ENCODE measurements around the gene SAMD9.

Gene SAMD9

GRCh38 chr7:93117852-93118530, at the start of gene SAMD9:
TSS of gene SAMD9 (minus strand) at chr7:93117979. CDS start at chr7:93106097, 11,882 bp downstream.
- no CpG with 5 or more reads among the region's 4 CpGs for WGBS (ENCODE audit: insufficient coverage, insufficient read length)
- no peak within 1 kb of the TSS for H3K27ac ChIP-seq (ENCODE audit: low read length)
- no peak within 1 kb of the TSS for H3K4me3 ChIP-seq (ENCODE audit: low read length)
- H3K27me3 ChIP-seq (ENCODE audit: control insufficient read depth, insufficient read depth, low read length): no peaks in the 10 kb centered on the region
- no peaks in the 10 kb centered on the region for H3K9me3 ChIP-seq (ENCODE audit: control insufficient read depth, insufficient read depth, low read length)
- H3K36me3 ChIP-seq (ENCODE audit: control insufficient read depth, insufficient read depth, low read length): no peaks in the 10 kb centered on the region
- no peak for DNase-seq (ENCODE audit: low read depth, low spot score)
- H3K4me1 ChIP-seq (ENCODE audit: control insufficient read depth, insufficient read depth, low read length): no peaks in the 10 kb centered on the region

- no peak overlapping the region for H3K4me3 ChIP-seq (ENCODE audit: low read length)
- no peak for DNase-seq (ENCODE audit: low read depth, low spot score)
- no CpG with 5 or more reads among the region's 1 CpG for WGBS (ENCODE audit: insufficient coverage, insufficient read length)
- H3K36me3 ChIP-seq (ENCODE audit: control insufficient read depth, insufficient read depth, low read length): no peaks in the 10 kb centered on the region
- H3K27ac ChIP-seq (ENCODE audit: low read length): no peak overlapping the region
- no peaks in the 10 kb centered on the region for H3K27me3 ChIP-seq (ENCODE audit: control insufficient read depth, insufficient read depth, low read length)
- H3K9me3 ChIP-seq (ENCODE audit: control insufficient read depth, insufficient read depth, low read length): no peaks in the 10 kb centered on the region
- no peaks in the 10 kb centered on the region for H3K4me1 ChIP-seq (ENCODE audit: control insufficient read depth, insufficient read depth, low read length)
Measured at GRCh38 chr7:93165447-93165846, 47.7 kb upstream of the SAMD9 start.

GRCh38 chr7:93164766-93165165, 47.0 kb upstream of the SAMD9 start:
- Histone ChIP-seq H3K36me3 (ENCODE audit: control insufficient read depth, insufficient read depth, low read length) (no peaks in the 10 kb centered on the region), H3K9me3 (ENCODE audit: control insufficient read depth, insufficient read depth, low read length) (no peaks in the 10 kb centered on the region), H3K4me3 (ENCODE audit: low read length) (no peak overlapping the region), H3K27ac (ENCODE audit: low read length) (no peak overlapping the region), H3K4me1 (ENCODE audit: control insufficient read depth, insufficient read depth, low read length) (no peaks in the 10 kb centered on the region), H3K27me3 (ENCODE audit: control insufficient read depth, insufficient read depth, low read length) (no peaks in the 10 kb centered on the region)
- WGBS (ENCODE audit: insufficient coverage, insufficient read length): no CpG with 5 or more reads among the region's 2 CpGs
- no peak for DNase-seq (ENCODE audit: low read depth, low spot score)

- no peaks in the 10 kb centered on the region for H3K9me3 ChIP-seq (ENCODE audit: control insufficient read depth, insufficient read depth, low read length)
- H3K27me3 ChIP-seq (ENCODE audit: control insufficient read depth, insufficient read depth, low read length): no peaks in the 10 kb centered on the region
- DNase-seq (ENCODE audit: low read depth, low spot score): no peak
- WGBS (ENCODE audit: insufficient coverage, insufficient read length): no CpG with 5 or more reads among the region's 3 CpGs
- no peaks in the 10 kb centered on the region for H3K4me1 ChIP-seq (ENCODE audit: control insufficient read depth, insufficient read depth, low read length)
- no peak overlapping the region for H3K27ac ChIP-seq (ENCODE audit: low read length)
- H3K4me3 ChIP-seq (ENCODE audit: low read length): no peak overlapping the region
- no peaks in the 10 kb centered on the region for H3K36me3 ChIP-seq (ENCODE audit: control insufficient read depth, insufficient read depth, low read length)
Measured at GRCh38 chr7:93161181-93161762, 43.5 kb upstream of the SAMD9 start.

- Histone ChIP-seq H3K27ac (ENCODE audit: low read length) (no peak overlapping the region), H3K4me3 (ENCODE audit: low read length) (no peak overlapping the region), H3K9me3 (ENCODE audit: control insufficient read depth, insufficient read depth, low read length) (no peaks in the 10 kb centered on the region), H3K4me1 (ENCODE audit: control insufficient read depth, insufficient read depth, low read length) (no peaks in the 10 kb centered on the region), H3K36me3 (ENCODE audit: control insufficient read depth, insufficient read depth, low read length) (no peaks in the 10 kb centered on the region), H3K27me3 (ENCODE audit: control insufficient read depth, insufficient read depth, low read length) (no peaks in the 10 kb centered on the region)
- no CpG with 5 or more reads among the region's 1 CpG for WGBS (ENCODE audit: insufficient coverage, insufficient read length)
- DNase-seq (ENCODE audit: low read depth, low spot score): no peak
Measured at GRCh38 chr7:93160410-93160809, 42.6 kb upstream of the SAMD9 start.

GRCh38 chr7:93159490-93159889, 41.7 kb upstream of the SAMD9 start:
- no CpG with 5 or more reads among the region's 3 CpGs for WGBS (ENCODE audit: insufficient coverage, insufficient read length)
- Histone ChIP-seq H3K27me3 (ENCODE audit: control insufficient read depth, insufficient read depth, low read length) (no peaks in the 10 kb centered on the region), H3K27ac (ENCODE audit: low read length) (no peak overlapping the region), H3K4me1 (ENCODE audit: control insufficient read depth, insufficient read depth, low read length) (no peaks in the 10 kb centered on the region), H3K9me3 (ENCODE audit: control insufficient read depth, insufficient read depth, low read length) (no peaks in the 10 kb centered on the region), H3K4me3 (ENCODE audit: low read length) (no peak overlapping the region), H3K36me3 (ENCODE audit: control insufficient read depth, insufficient read depth, low read length) (no peaks in the 10 kb centered on the region)
- DNase-seq (ENCODE audit: low read depth, low spot score): no peak

- no peak for DNase-seq (ENCODE audit: low read depth, low spot score)
- Histone ChIP-seq H3K9me3 (ENCODE audit: control insufficient read depth, insufficient read depth, low read length) (no peaks in the 10 kb centered on the region), H3K36me3 (ENCODE audit: control insufficient read depth, insufficient read depth, low read length) (no peaks in the 10 kb centered on the region), H3K4me3 (ENCODE audit: low read length) (no peak overlapping the region), H3K27ac (ENCODE audit: low read length) (no peak overlapping the region), H3K4me1 (ENCODE audit: control insufficient read depth, insufficient read depth, low read length) (no peaks in the 10 kb centered on the region), H3K27me3 (ENCODE audit: control insufficient read depth, insufficient read depth, low read length) (no peaks in the 10 kb centered on the region)
- no CpG with 5 or more reads among the region's 1 CpG for WGBS (ENCODE audit: insufficient coverage, insufficient read length)
Measured at GRCh38 chr7:93156884-93157283, 39.1 kb upstream of the SAMD9 start.

- WGBS (ENCODE audit: insufficient coverage, insufficient read length): no CpG with 5 or more reads among the region's 1 CpG
- no peaks in the 10 kb centered on the region for H3K36me3 ChIP-seq (ENCODE audit: control insufficient read depth, insufficient read depth, low read length)
- no peak overlapping the region for H3K4me3 ChIP-seq (ENCODE audit: low read length)
- no peaks in the 10 kb centered on the region for H3K9me3 ChIP-seq (ENCODE audit: control insufficient read depth, insufficient read depth, low read length)
- no peaks in the 10 kb centered on the region for H3K4me1 ChIP-seq (ENCODE audit: control insufficient read depth, insufficient read depth, low read length)
- no peaks in the 10 kb centered on the region for H3K27me3 ChIP-seq (ENCODE audit: control insufficient read depth, insufficient read depth, low read length)
- DNase-seq (ENCODE audit: low read depth, low spot score): no peak
- H3K27ac ChIP-seq (ENCODE audit: low read length): no peak overlapping the region
Measured at GRCh38 chr7:93150200-93150835, 32.5 kb upstream of the SAMD9 start.

- no peaks in the 10 kb centered on the region for H3K27me3 ChIP-seq (ENCODE audit: control insufficient read depth, insufficient read depth, low read length)
- no peaks in the 10 kb centered on the region for H3K9me3 ChIP-seq (ENCODE audit: control insufficient read depth, insufficient read depth, low read length)
- no peak overlapping the region for H3K27ac ChIP-seq (ENCODE audit: low read length)
- WGBS (ENCODE audit: insufficient coverage, insufficient read length): no CpG with 5 or more reads among the region's 3 CpGs
- no peaks in the 10 kb centered on the region for H3K4me1 ChIP-seq (ENCODE audit: control insufficient read depth, insufficient read depth, low read length)
- DNase-seq (ENCODE audit: low read depth, low spot score): no peak
- no peaks in the 10 kb centered on the region for H3K36me3 ChIP-seq (ENCODE audit: control insufficient read depth, insufficient read depth, low read length)
- no peak overlapping the region for H3K4me3 ChIP-seq (ENCODE audit: low read length)
Measured at GRCh38 chr7:93148727-93149126, 30.9 kb upstream of the SAMD9 start.

GRCh38 chr7:93148144-93148543, 30.4 kb upstream of the SAMD9 start, which contains the start of gene SAMD9L:
TSS of gene SAMD9L (minus strand) at chr7:93148385. CDS start at chr7:93135971, 12,414 bp downstream.
- Histone ChIP-seq H3K27ac (ENCODE audit: low read length) (no peak within 1 kb of the TSS), H3K9me3 (ENCODE audit: control insufficient read depth, insufficient read depth, low read length) (no peaks in the 10 kb centered on the region), H3K4me1 (ENCODE audit: control insufficient read depth, insufficient read depth, low read length) (no peaks in the 10 kb centered on the region), H3K27me3 (ENCODE audit: control insufficient read depth, insufficient read depth, low read length) (no peaks in the 10 kb centered on the region), H3K36me3 (ENCODE audit: control insufficient read depth, insufficient read depth, low read length) (no peaks in the 10 kb centered on the region), H3K4me3 (ENCODE audit: low read length) (no peak within 1 kb of the TSS)
- no peak for DNase-seq (ENCODE audit: low read depth, low spot score)
- whole genome bisulfite sequencing (ENCODE audit: insufficient coverage, insufficient read length): no CpG with 5 or more reads among the region's 2 CpGs
